Esophagus muscularis mucosa (tissue), 4 donors: ENCODE data around the gene FDXACB1. TPM values are rescaled to one million over a fixed set of nuclear protein-coding genes. Genes with fewer than 3 reads are reported as not detected.

Source experiments
- DNase-seq: peaks from one replicate; pipeline ENCODE4 v3.0.0-alpha.2; 2017; ENCODE audit errors: extremely low spot score
- H3K27ac ChIP-seq, 4 donors: fragments of 200-600 bp; sonication (generic); replicated peaks in 1 of 4; 1 replicate in 3 of 4; 2 replicates in 1 of 4; pipeline ENCODE4 v1.5.1; 2016 to 2019; ENCODE audit warnings: mild to moderate bottlenecking in 1 of 4
- H3K27me3 ChIP-seq, 4 donors: fragments of 200-600 bp; sonication (generic); one replicate each; pipeline versions ENCODE4 v1.5.1 to v1.6.0; 2016 to 2019
- H3K36me3 ChIP-seq, 4 donors: fragments of 200-600 bp; sonication (generic); one replicate each; pipeline ENCODE4 v1.5.1; 2016 to 2019
- H3K4me1 ChIP-seq, 4 donors: fragments of 200-600 bp; sonication (generic); one replicate each; pipeline ENCODE4 v1.5.1; 2016 to 2019
- H3K4me3 ChIP-seq, 4 donors: fragments of 200-600 bp; sonication (generic); 1 replicate in 2 of 4; 2 replicates in 2 of 4; pipeline ENCODE4 v1.5.1; 2016 to 2019; ENCODE audit warnings: mild to moderate bottlenecking in 4 of 4, moderate library complexity in 1 of 4
- H3K9me3 ChIP-seq, 4 donors: fragments of 200-600 bp; sonication (generic); 1 replicate in 3 of 4; 2 replicates in 1 of 4; pipeline ENCODE4 v1.5.1; 2016 to 2019
- EP300 ChIP-seq: sonication (generic); formaldehyde crosslinking; IDR thresholded peaks from one replicate; pipeline ENCODE4 v1.6.1; 2017; ENCODE audit warnings: antibody characterized with exemption
- POLR2A ChIP-seq: fragments of 450-650 bp; IDR thresholded peaks from one replicate; pipeline ENCODE4 v1.6.1; 2017; ENCODE audit warnings: antibody characterized with exemption, moderate library complexity, mild to moderate bottlenecking, low read depth
- POLR2AphosphoS5 ChIP-seq, 2 donors: sonication (generic); formaldehyde crosslinking; IDR thresholded peaks; one replicate each; pipeline ENCODE4 v1.6.1; 2017; ENCODE audit warnings: antibody characterized with exemption in 2 of 2
- WGBS: methylation state at CpG from one replicate; pipeline ENCODE4 v1.1.5; 2018; 5-methylcytosine and 5-hydroxymethylcytosine counted together
- intact Hi-C: fragments of 100-400 bp; cut with DNase I; formaldehyde crosslinking; loops from one replicate; pipeline ENCODE4 v1.15.1; 2023
- total RNA-seq, 4 donors: library from RNA; depleted of rRNA; stranded (reverse); fragments of >200 nt; gene quantifications; one replicate each; pipeline versions ENCODE4 v1.1.0 to v1.2.1, GENCODE V29; 2016
- TF ChIP-seq, protein P1 (sequence below), 3 experiments: fragments of 200-600 bp in 2 of 3; fragments of 450-650 bp in 1 of 3; sonication (generic) in 2 of 3; IDR thresholded peaks; one replicate each; pipeline ENCODE4 v1.5.1; 2017 to 2019; ENCODE audit warnings: antibody characterized with exemption in 3 of 3, mild to moderate bottlenecking in 2 of 3, moderate library complexity in 1 of 3

FDXACB1 gene
- total RNA-seq, 4 donors from 2014 or later = 0.83 to 0.92 (median 0.84) TPM

DNA sequence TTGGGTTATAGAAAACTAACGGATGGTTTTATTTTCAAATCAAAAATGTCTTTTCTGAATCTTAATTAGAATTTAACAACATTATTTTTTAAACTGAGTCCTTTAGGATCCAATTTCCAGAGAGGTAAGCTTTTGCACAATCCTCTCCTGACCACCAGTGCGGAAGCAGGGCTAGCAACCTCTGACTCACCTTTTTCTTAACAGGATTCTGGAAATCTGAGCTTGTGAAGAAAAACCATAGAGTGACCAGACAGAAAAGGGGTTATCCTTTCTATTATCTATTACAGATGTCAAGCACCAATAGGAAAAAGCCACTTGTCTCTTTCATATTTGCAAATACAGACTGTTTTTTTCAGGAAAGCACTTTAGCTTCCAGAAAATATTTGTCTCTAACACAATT lies 32.9 kb downstream of the FDXACB1 start:
- TF ChIP-seq POLR2A = no peak
- no peak for TF ChIP-seq EP300
- TF ChIP-seq, protein P1, sequence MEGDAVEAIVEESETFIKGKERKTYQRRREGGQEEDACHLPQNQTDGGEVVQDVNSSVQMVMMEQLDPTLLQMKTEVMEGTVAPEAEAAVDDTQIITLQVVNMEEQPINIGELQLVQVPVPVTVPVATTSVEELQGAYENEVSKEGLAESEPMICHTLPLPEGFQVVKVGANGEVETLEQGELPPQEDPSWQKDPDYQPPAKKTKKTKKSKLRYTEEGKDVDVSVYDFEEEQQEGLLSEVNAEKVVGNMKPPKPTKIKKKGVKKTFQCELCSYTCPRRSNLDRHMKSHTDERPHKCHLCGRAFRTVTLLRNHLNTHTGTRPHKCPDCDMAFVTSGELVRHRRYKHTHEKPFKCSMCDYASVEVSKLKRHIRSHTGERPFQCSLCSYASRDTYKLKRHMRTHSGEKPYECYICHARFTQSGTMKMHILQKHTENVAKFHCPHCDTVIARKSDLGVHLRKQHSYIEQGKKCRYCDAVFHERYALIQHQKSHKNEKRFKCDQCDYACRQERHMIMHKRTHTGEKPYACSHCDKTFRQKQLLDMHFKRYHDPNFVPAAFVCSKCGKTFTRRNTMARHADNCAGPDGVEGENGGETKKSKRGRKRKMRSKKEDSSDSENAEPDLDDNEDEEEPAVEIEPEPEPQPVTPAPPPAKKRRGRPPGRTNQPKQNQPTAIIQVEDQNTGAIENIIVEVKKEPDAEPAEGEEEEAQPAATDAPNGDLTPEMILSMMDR (IDR thresholded peaks at IDR 0.05) = no peak
- no peak for DNase-seq
- peaks cover 0 to 22% (median 15%) of the 10 kb centered on the region in 4 donors for H3K4me1 ChIP-seq
- H3K36me3 ChIP-seq = peaks cover 4 to 88% (median 55%) of the 10 kb centered on the region in 4 donors
- no peaks in the 10 kb centered on the region for H3K9me3 ChIP-seq
- H3K4me3 ChIP-seq = no peak overlapping the region
- H3K27ac ChIP-seq = no peak overlapping the region
- no peaks in the 10 kb centered on the region for H3K27me3 ChIP-seq
- intact Hi-C loops = no loop called here
- WGBS = 88% methylated on average over 2 of the region's 2 CpGs

- intact Hi-C loops = no loop called here
- H3K27ac ChIP-seq = no peak overlapping the region
Measured at GRCh38 chr11:111845276-111846028, 33.5 kb downstream of the FDXACB1 start.

GRCh38 chr11:111843661-111844060 lies 35.3 kb downstream of the FDXACB1 start:
- Histone ChIP-seq H3K27ac (no peak overlapping the region), H3K9me3 (no peaks in the 10 kb centered on the region), H3K36me3 (peaks cover 4 to 72% (median 48%) of the 10 kb centered on the region in 4 donors), H3K27me3 (no peaks in the 10 kb centered on the region), H3K4me3 (no peak overlapping the region), H3K4me1 (peaks cover 0 to 26% (median 15%) of the 10 kb centered on the region in 4 donors)
- no peak for TF ChIP-seq POLR2A
- TF ChIP-seq POLR2AphosphoS5 (IDR thresholded peaks at IDR 0.05) = no peak
- no peak for TF ChIP-seq EP300
- TF ChIP-seq, protein P1 (IDR thresholded peaks at IDR 0.05) = no peak
- no peak for DNase-seq
- WGBS = 90% methylated on average over 5 of the region's 5 CpGs
- intact Hi-C loops = loop anchor here (5.0 kb wide), 3 partner anchors 66 to 256 kb away; partner anchors contain the start of gene SIK2

More at GRCh38 chr11:111845276-111846028, 33.5 kb downstream of the FDXACB1 start:
- no peak for DNase-seq
- H3K9me3 ChIP-seq = no peaks in the 10 kb centered on the region
- peaks cover 4 to 82% (median 51%) of the 10 kb centered on the region in 4 donors for H3K36me3 ChIP-seq
- TF ChIP-seq, protein P1 (IDR thresholded peaks at IDR 0.05) = no peak
- TF ChIP-seq EP300 = no peak
- TF ChIP-seq POLR2AphosphoS5 (IDR thresholded peaks at IDR 0.05) = no peak
- TF ChIP-seq POLR2A = no peak
- WGBS = 77% methylated on average over 7 of the region's 7 CpGs
- peaks cover 0 to 22% (median 15%) of the 10 kb centered on the region in 4 donors for H3K4me1 ChIP-seq
- H3K4me3 ChIP-seq = no peak overlapping the region
- H3K27me3 ChIP-seq = no peaks in the 10 kb centered on the region

DNA sequence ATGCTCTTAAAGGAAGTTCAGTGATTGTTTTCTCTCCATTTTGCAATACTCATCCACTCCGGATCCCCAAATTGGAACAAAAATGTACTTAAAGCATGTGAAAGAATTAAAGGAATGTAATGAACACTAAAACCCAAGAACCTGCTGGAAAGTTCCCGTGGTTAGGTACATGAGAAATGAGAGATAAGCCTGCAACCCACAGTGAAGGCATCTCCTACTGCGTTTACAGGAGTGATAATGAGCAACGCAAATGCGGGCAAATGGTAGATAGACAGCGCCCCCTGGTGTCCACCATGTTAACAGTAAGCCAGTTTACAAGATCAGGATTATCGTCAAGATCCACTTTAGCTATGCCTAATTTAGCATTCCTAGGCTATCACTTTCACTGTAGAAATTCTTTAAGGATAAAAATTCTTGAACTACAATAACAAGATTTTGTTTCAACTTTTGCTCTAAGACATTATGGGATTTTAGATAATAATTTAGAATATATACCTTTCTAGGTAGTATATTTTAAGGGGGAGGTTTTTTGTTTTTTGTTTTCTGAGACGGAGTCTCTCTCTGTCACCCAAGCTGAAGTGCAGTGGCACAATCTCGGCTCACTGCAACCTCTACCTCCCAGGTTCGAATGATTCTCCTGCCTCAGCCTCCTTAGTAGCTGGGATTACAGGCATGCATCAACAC lies 37.5 kb downstream of the FDXACB1 start:
- Histone ChIP-seq H3K4me1 (peaks cover 0 to 18% (median 7%) of the 10 kb centered on the region in 4 donors), H3K9me3 (no peaks in the 10 kb centered on the region), H3K27ac (peak overlapping the region in 1 of 4 donors; percentile 23), H3K27me3 (no peaks in the 10 kb centered on the region), H3K4me3 (no peak overlapping the region), H3K36me3 (peaks cover 15 to 71% (median 57%) of the 10 kb centered on the region in 4 donors)
- intact Hi-C loops = loop anchor here (1.0 to 5.0 kb wide), 4 partner anchors 64 to 274 kb away; partner anchors contain the start of gene SIK2
- WGBS = 29% methylated on average over 10 of the region's 10 CpGs
- TF ChIP-seq POLR2AphosphoS5 (IDR thresholded peaks at IDR 0.05) = no peak
- TF ChIP-seq, protein P1 (IDR thresholded peaks at IDR 0.05) = peak; percentile 85 to 96 (median 87)
- peak; percentile 96 for DNase-seq
